ENCODE measurements around the gene APOBEC4. TPM values are rescaled to one million over a fixed set of nuclear protein-coding genes. Genes with fewer than 3 reads are reported as not detected.

APOBEC4 gene
- total RNA-seq, 4 donors from 2014 or later = not detected

- Histone ChIP-seq H3K9me3 (no peaks in the 10 kb centered on the region), H3K27ac (no peak overlapping the region), H3K36me3 (no peaks in the 10 kb centered on the region), H3K4me3 (no peak overlapping the region), H3K4me1 (no peaks in the 10 kb centered on the region), H3K27me3 (no peaks in the 10 kb centered on the region)
- no peak for TF ChIP-seq POLR2AphosphoS5 (IDR thresholded peaks at IDR 0.05)
- TF ChIP-seq, protein P1, sequence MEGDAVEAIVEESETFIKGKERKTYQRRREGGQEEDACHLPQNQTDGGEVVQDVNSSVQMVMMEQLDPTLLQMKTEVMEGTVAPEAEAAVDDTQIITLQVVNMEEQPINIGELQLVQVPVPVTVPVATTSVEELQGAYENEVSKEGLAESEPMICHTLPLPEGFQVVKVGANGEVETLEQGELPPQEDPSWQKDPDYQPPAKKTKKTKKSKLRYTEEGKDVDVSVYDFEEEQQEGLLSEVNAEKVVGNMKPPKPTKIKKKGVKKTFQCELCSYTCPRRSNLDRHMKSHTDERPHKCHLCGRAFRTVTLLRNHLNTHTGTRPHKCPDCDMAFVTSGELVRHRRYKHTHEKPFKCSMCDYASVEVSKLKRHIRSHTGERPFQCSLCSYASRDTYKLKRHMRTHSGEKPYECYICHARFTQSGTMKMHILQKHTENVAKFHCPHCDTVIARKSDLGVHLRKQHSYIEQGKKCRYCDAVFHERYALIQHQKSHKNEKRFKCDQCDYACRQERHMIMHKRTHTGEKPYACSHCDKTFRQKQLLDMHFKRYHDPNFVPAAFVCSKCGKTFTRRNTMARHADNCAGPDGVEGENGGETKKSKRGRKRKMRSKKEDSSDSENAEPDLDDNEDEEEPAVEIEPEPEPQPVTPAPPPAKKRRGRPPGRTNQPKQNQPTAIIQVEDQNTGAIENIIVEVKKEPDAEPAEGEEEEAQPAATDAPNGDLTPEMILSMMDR (IDR thresholded peaks at IDR 0.05) = no peak
- no peak for TF ChIP-seq POLR2A (IDR thresholded peaks at IDR 0.05)
- TF ChIP-seq EP300 (IDR thresholded peaks at IDR 0.05) = no peak
- WGBS = 92% methylated on average over 3 of the region's 3 CpGs
- DNase-seq (ENCODE audit: low spot score in 2 of 2) = no peak
Measured at GRCh38 chr1:183678819-183679218, 25.7 kb upstream of the APOBEC4 start.

- H3K36me3 ChIP-seq = no peaks in the 10 kb centered on the region
- no peaks in the 10 kb centered on the region for H3K4me1 ChIP-seq
- 27% methylated on average over 2 of the region's 2 CpGs for WGBS
- H3K9me3 ChIP-seq = no peaks in the 10 kb centered on the region
- no peak for DNase-seq (ENCODE audit: low spot score in 2 of 2)
- H3K4me3 ChIP-seq = no peak overlapping the region
- TF ChIP-seq EP300 (IDR thresholded peaks at IDR 0.05) (no peak), POLR2A (IDR thresholded peaks at IDR 0.05) (no peak), POLR2AphosphoS5 (IDR thresholded peaks at IDR 0.05) (no peak)
- TF ChIP-seq, protein P1 (IDR thresholded peaks at IDR 0.05) = no peak
- H3K27ac ChIP-seq = no peak overlapping the region
- H3K27me3 ChIP-seq = no peaks in the 10 kb centered on the region
Measured at GRCh38 chr1:183676586-183677189, 23.6 kb upstream of the APOBEC4 start.

DNA sequence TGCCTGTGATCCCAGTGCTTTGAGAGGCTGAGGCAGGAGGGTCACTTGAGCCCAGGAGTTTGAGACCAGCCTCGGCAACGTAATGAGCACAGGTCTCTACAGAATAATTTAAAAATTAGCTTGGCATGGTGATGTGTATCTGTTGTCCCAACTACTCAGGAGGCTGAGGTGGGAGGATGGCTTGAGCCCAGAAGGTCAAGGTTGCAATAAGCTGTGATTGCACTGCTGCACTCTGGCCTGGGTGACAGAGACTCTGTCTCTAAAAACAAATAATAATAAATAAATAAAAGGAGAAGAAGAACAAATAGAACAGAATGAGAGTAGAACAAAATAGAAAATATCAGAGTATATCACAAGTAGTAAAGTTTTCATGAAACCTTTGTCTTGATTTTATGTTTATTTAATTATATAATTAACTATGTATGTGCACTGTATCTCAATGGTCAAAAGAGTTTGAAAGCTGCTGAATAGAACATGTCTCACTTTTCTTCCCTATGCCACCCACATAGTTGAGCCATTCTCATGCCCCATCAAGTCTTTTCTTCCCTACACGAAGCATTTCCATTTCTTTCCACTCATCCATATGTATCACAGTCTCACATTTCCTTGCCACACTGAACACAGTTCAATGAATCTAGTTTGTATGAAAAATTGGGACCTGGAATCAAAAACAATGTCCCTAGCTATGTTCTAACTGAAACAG lies 22.9 kb upstream of the APOBEC4 start:
- TF ChIP-seq EP300 (IDR thresholded peaks at IDR 0.05) (no peak), POLR2AphosphoS5 (IDR thresholded peaks at IDR 0.05) (no peak), POLR2A (IDR thresholded peaks at IDR 0.05) (no peak)
- TF ChIP-seq, protein P1 (IDR thresholded peaks at IDR 0.05) = no peak
- DNase-seq (ENCODE audit: low spot score in 2 of 2) = no peak

GRCh38 chr1:183675381-183675780 lies 22.3 kb upstream of the APOBEC4 start:
- Histone ChIP-seq H3K9me3 (no peaks in the 10 kb centered on the region), H3K4me1 (no peaks in the 10 kb centered on the region), H3K27me3 (no peaks in the 10 kb centered on the region), H3K27ac (no peak overlapping the region), H3K4me3 (no peak overlapping the region), H3K36me3 (no peaks in the 10 kb centered on the region)
- TF ChIP-seq EP300 (IDR thresholded peaks at IDR 0.05) (no peak), POLR2A (IDR thresholded peaks at IDR 0.05) (no peak), POLR2AphosphoS5 (IDR thresholded peaks at IDR 0.05) (no peak)
- TF ChIP-seq, protein P1 (IDR thresholded peaks at IDR 0.05) = no peak
- DNase-seq (ENCODE audit: low spot score in 2 of 2) = no peak

More for the DNA sequence above, 22.9 kb upstream of the APOBEC4 start:
- Histone ChIP-seq H3K27ac (no peak overlapping the region), H3K27me3 (no peaks in the 10 kb centered on the region), H3K4me3 (no peak overlapping the region), H3K36me3 (no peaks in the 10 kb centered on the region), H3K9me3 (no peaks in the 10 kb centered on the region), H3K4me1 (no peaks in the 10 kb centered on the region)
- 85% methylated on average over 3 of the region's 3 CpGs for WGBS

GRCh38 chr1:183674886-183675285 lies 21.8 kb upstream of the APOBEC4 start:
- Histone ChIP-seq H3K4me3 (no peak overlapping the region), H3K27ac (no peak overlapping the region), H3K9me3 (no peaks in the 10 kb centered on the region), H3K4me1 (no peaks in the 10 kb centered on the region), H3K36me3 (no peaks in the 10 kb centered on the region), H3K27me3 (no peaks in the 10 kb centered on the region)
- WGBS = 53% methylated on average over 2 of the region's 2 CpGs
- no peak for TF ChIP-seq POLR2AphosphoS5 (IDR thresholded peaks at IDR 0.05)
- TF ChIP-seq, protein P1 (IDR thresholded peaks at IDR 0.05) = no peak
- TF ChIP-seq EP300 (IDR thresholded peaks at IDR 0.05) = no peak
- TF ChIP-seq POLR2A (IDR thresholded peaks at IDR 0.05) = no peak
- DNase-seq (ENCODE audit: low spot score in 2 of 2) = no peak

All from suprapubic skin (tissue), 4 donors.